HG02885 (cell line): ENCODE measurements around the gene SIGLEC10.
"Not testable (repeated sequence)": the region's sequence is repeated elsewhere in the genome, so short reads cannot be mapped to it uniquely, and the experiment has no call there.

Source experiments
- ATAC-seq: cut with Tn5 transposase; IDR thresholded peaks from one replicate; pipeline ENCODE4 v1.9.1; 2021; ENCODE audit warnings: mild to moderate bottlenecking; ENCODE audit not compliant: unreplicated experiment, poor library complexity

The SIGLEC10 gene

DNA sequence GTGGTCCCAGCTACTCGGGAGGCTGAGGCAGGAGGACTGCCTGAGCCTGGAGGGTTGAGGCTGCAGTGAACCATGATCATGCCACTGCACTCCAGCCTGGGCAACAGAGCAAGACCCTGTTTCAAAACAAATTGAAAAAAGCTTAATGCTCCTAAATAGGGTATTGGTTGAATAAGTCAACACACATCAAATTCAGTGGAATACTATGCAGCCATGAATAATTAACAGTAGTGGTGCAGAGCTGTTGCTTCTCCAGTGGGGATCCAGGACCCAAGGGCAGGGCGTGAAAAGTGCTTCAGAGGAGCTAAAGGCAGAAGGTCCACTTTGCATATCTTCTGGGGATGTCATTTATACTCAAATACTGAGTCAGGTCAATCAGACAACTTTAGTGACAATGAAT lies 22.6 kb upstream of the SIGLEC10 start:
- no peak for ATAC-seq

DNA sequence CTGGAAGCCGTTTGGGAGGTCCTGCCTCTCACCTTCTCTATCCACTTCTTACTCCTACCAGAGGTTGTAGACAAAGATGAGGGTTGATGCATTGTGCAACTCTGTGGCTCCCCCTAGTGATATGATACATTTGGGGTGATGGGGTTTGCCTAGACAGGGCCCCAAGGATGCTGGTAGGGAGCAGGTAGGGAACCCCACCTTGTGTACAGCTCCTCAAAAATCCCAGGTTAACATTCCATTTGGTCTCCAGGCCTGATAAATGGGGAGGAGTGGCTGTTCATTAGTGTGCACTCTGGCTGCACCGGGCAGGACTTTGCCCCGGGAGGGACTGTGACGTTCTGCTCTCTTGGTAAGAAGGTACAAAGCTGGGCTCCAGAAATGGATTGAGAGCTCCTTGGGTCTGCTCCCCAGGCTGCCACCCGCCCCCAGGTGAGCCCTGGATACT lies 21.6 kb upstream of the SIGLEC10 start:
- no peak for ATAC-seq

DNA sequence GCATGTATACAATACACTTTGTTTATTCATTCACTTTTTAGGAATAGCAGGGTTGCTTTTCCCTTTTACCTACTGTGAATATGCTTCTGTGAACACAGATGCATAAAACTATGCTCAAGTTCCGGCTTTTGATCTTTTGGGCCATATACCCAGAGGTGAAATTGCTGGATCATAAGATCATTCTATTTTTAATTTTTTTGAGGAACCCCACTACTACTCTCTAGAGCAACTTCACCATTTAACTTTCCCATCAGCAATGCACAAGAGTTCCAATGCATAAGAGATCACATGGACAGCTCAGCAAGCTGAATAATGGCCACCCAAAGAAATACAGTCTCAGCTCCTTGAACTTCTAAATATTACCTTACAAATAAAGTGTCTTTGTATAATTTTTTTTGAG lies 17.0 kb upstream of the SIGLEC10 start:
- ATAC-seq = no peak

- no peak for ATAC-seq
Observed at GRCh38 chr19:51433043-51433442, 15.6 kb upstream of the SIGLEC10 start.

GRCh38 chr19:51431124-51431523 lies 13.7 kb upstream of the SIGLEC10 start:
- ATAC-seq = no peak

DNA sequence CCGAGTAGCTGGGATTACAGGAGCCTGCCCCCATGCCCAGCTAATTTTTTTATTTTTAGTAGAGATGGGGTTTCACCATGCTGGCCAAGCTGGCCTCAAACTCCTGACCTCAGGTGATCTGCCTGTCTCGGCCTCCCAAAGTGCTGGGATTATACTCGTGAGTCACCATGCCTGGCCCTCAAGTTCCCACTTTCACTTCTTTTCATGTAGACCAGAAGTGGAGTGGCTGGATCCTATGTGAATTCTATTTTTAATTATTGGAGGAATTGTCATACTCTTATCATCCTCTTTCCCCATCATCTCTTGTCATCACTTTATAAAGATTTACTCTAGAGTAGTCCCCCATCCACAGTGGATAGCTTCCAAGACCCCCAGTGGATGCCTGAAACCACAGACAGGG lies 12.8 kb upstream of the SIGLEC10 start:
- no peak for ATAC-seq

DNA sequence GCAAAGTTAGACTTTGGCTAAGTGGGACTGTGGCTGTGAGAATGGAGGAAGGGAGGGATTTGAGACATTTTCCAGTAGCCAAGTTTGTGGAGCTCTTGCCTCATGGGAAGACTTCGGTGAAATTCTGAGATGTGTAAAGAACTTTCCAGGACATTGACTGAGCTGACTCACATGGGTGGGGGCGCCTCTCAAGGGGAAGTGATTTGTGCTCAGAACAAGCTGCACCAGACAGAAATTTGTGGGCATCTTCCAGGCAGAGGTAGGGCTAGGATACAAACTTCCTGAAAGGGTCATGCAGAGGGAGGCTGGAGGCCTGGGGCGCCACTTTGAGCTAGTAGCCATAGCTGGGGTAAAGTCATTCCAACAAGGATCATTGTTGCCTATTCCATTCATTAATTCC lies 9.8 kb upstream of the SIGLEC10 start:
- no peak for ATAC-seq

DNA sequence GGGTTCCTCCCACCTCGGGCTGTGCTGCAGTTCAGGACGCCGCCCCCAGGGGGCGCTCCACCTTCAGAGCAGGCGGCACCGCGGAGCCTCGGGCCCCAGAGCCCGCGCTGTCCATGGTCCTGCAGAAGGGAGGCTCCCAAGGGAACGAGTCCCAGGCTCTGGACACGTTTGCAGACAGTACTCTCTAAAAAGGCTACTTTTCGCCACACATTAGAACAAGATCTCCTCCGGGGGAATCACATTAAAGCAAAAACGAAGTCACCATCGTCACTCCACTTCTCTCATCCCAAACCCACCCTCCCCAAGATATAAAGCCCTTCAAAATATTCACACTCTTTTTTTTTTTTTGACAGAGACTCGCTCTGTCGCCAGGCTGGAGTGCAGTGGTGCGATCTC lies 4.6 kb upstream of the SIGLEC10 start:
- ATAC-seq = no peak

- no peak for ATAC-seq
Observed at GRCh38 chr19:51421229-51422052, 4.0 kb upstream of the SIGLEC10 start.

- ATAC-seq = not testable (repeated sequence)
Observed at GRCh38 chr19:51420511-51420910, 3.1 kb upstream of the SIGLEC10 start.

DNA sequence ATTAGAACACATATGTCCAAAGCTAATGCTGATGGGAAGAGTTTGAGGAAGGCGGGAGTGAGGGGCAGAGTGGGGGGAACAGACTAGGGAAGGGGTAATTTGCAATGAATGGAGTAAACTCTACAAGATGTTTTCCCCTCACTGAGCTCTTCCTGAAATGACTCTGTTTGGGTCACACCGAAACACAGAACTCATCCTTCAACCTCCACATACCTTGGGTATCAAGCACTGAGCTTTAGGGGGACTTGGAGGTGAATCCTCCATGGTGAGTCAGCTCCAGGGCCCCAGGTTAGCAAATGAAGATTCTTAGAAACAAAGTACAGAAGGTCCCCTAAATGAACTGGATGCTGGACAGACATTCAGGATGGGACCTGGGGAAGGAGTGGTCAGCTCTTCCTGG lies 1.3 kb upstream of the SIGLEC10 start:
- no peak for ATAC-seq

GRCh38 chr19:51417810-51418157 lies 342 bp upstream of the SIGLEC10 start:
- ATAC-seq = peak; percentile 40

DNA sequence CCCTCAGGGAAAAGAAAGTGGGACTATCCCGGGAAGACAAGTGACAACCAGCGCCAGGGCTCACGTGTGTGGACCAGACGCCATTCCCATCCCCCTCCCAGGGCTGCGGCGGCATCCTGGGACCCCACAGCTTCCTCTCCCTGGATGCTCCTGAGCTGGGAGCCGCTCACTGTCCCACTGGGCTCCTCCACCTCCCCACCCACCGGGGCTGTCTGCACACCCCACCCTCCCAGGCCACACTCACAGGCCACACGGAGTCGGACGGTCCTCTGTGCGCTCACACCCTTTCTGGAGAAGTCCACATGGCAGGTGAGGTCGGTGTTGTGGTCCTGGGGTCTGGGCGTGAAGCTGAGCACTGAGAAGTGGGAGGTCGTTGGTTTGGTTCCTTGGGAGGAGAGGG lies 1.0 kb downstream of the SIGLEC10 start:
- ATAC-seq = not testable (repeated sequence)

- ATAC-seq = no peak
Observed at GRCh38 chr19:51415187-51415586, 2.3 kb downstream of the SIGLEC10 start.

DNA sequence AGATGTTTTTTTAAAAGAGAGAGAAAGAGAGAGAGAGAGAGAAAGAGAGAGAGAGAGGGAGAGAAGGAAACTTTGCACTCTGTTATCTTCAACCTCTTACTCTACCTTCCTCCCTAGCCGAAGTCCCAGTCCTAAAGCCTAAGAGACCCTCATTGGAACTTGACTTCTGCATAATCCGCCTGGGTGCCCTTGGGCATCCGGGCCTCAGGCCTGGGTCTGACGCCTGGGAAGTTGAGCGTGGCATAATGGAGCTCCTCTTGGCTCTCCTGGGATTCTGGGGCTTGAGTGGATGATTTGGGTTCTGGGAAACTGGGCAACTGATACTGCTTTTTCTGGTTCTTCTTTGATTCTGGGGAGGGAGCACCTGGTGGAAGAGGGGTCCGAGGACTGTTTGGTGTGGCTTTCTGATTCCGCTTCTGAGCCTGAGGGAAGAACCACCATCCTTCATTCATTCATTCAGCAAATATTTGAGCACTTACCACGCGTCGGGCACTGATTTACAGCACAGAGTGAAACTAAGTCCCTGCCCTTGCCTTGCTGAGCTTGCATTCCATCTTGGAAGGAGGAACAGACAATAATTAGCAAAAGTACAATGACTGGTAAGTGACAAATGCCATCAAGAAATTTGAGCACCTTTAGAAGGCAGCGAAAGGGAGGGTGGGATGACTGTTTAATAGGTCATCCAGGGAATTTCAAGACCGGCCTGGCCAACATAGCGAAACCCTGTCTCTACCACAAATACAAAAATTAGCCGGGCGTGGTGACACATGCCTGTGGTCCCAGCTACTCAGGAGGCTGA lies 6.3 kb downstream of the SIGLEC10 start:
- no peak for ATAC-seq

GRCh38 chr19:51407511-51408131 lies 9.8 kb downstream of the SIGLEC10 start:
- peak; percentile 45 for ATAC-seq

DNA sequence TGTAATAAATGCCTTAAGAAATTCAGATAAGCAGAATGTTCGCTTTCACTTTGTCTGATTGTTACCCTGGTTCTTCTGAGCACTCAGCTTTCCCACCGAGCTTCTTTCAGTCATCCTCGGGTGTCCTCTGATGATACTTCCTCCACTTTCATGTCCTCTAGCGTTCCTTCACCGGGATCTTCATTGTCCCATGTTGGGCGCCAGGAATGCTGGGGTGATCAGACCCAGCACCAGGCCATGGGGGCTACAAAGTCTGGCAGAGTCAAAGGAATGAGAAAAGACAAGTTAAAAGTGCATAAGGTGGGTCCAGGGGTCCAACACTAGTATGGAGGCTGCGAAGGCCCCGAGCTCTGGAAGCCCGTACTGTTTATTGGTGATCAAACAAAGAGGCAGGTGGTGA lies 15.3 kb downstream of the SIGLEC10 start:
- ATAC-seq = no peak

DNA sequence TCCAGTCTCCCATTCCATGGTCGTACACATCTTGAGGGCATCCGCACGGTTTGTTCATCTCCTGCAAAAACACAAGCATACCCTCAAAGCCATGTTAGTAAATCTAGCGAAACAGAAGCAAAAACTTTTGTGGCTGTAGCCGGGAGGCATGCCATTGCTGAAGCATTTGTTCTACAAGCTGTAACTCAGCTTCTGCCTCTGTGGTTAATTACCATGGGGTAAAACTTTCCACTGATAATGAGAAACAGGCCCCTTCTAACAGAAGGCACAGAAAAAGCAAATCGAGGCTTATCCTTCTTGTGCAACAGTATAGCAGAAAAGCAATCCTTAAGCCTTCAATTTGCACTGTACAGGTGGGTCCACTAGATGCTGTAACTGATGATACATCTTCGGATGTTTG lies 17.5 kb downstream of the SIGLEC10 start:
- ATAC-seq = not testable (repeated sequence)

GRCh38 chr19:51399231-51399630 lies 18.2 kb downstream of the SIGLEC10 start:
- no peak for ATAC-seq

GRCh38 chr19:51398096-51398704 lies 19.2 kb downstream of the SIGLEC10 start:
- no peak for ATAC-seq

GRCh38 chr19:51397453-51397852 lies 20.0 kb downstream of the SIGLEC10 start:
- not testable (repeated sequence) for ATAC-seq
